Body of pancreas (tissue), 4 donors: Measurements from ENCODE around the gene ERBB4.

Experiments
- CTCF ChIP-seq, 7 experiments: fragments of 450-650 bp in 4 of 7; fragments of 200-600 bp in 3 of 7; sonication (generic) in 3 of 7; IDR thresholded peaks; one replicate each; pipeline ENCODE4 v1.5.1; 2016 to 2019; ENCODE audit warnings: antibody characterized with exemption in 7 of 7
- POLR2A ChIP-seq, 3 donors: fragments of 450-650 bp; IDR thresholded peaks; one replicate each; pipeline ENCODE4 v1.6.1; 2016; ENCODE audit warnings: antibody characterized with exemption in 3 of 3, mild to moderate bottlenecking in 2 of 3

GRCh38 chr2:212050871-212051270, 487.7 kb downstream of the ERBB4 start:
- no peak for TF ChIP-seq POLR2A (IDR thresholded peaks at IDR 0.05)
- no peak for TF ChIP-seq CTCF (IDR thresholded peaks at IDR 0.05)
